Raji (cell line): Measurements from ENCODE around the gene ADPGK.

Source experiments
- POLR2A ChIP-seq: IDR thresholded peaks from 2 replicates; pipeline ENCODE4 v1.6.1; 2011; ENCODE audit warnings: low read depth, low read length, control low read depth; ENCODE audit not compliant: insufficient read depth

Gene ADPGK

DNA sequence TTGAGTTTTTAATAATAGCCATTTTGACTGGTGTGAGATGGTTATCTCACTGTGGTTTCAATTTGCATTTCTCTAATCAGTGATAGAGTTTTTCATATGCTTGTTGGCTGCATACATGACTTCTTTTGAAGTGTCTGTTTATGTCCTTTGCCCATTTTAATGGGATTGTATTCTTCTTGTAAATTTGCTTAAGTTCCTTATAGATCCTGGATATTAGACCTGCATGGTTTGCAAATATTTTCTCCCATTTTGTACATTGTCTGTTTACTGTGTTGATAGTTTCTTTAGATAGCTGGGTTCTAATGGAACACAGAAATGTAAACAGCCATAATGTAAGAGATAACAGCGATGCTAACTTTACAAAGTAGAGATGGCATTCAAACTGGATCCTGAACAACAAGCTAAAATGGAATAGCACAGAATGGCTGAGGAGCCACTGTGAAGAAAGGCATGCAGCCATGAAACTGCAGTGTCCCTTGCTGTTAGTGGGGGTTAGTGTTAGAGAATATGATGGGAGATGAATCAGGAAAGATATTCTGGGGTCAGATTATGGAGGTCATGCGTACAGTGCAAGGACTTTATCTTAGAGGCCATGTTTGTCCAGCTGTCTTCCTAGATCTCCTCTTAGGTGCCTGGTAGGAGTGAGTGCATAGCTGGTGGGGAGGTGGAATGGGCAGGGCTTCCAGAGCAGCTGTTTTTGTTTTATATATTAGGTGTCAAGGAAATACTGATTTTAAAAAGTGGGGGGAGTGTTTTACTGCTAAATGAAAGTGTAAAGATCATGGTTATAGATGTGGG, 49.4 kb downstream of the ADPGK start:
- TF ChIP-seq POLR2A, result no peak

DNA sequence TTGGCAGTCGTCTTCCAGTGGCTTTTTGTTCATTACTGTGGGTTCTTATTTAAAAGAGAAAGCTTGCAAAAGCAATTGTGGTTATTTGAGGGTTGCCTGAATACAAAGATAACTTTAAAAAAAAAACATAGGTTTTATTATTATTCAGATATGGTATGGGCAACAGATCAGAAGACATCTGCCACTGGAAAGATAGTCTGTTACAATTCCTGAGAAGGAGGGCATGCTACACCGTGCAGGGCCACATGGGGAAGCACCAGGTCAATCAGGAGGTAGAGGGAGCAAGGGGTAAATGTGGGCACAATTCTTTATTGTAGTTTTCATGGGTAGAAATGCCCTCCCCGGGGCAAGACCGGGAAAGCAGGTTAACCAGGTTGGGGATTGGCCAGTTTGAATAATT, 51.0 kb downstream of the ADPGK start:
- no peak for TF ChIP-seq POLR2A

DNA sequence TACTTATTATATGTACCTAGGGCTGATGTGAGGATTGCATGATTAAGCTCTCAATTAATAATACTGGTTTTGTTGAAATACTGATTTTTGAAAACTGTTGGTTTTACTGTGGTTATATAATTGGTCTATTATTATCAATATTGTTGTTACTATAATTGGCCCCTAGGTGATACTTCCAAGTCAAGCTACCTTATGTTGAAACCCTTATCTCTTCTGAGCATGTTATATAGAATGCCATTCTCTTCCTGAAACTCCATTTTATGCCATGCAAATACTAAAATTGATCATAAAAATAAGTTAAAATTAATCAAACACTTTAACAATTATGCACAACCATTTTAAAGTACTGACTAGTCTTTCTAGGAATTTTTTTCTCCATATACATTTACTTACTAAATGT, 51.5 kb downstream of the ADPGK start:
- no peak for TF ChIP-seq POLR2A

- no peak for TF ChIP-seq POLR2A
These were observed 54.7 kb downstream of the ADPGK start for GRCh38 chr15:72728821-72729220.

DNA sequence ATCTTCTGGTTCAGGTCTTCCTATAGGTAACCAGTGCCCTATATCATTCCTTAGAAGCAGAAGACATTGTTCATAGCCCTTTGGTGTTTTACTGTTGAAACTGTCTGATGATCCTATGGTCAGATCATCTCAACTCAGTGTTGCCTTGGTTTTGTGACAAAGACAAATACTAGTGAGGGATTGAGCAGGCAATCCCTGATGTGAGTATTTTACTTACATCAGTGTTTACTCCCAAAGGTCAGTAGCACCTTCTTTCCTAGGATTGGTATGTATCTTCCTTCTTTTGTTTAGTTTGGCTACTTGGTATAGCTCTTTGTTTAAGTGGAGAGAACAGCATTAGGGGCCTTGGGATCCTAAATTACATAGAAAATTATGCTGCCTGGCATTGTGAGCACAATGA, 56.4 kb downstream of the ADPGK start:
- TF ChIP-seq POLR2A, result no peak

GRCh38 chr15:72725446-72725845, 58.1 kb downstream of the ADPGK start:
- TF ChIP-seq POLR2A, result no peak

GRCh38 chr15:72724028-72724427, 59.5 kb downstream of the ADPGK start:
- TF ChIP-seq POLR2A, result no peak

GRCh38 chr15:72722071-72722696, 61.4 kb downstream of the ADPGK start:
- no peak for TF ChIP-seq POLR2A

GRCh38 chr15:72706266-72706665, 77.3 kb downstream of the ADPGK start:
- TF ChIP-seq POLR2A, result no peak
